IPS-18c (cell line): ENCODE results near the gene DPP6.

Experiments used
- H3K4me3 ChIP-seq: 2 replicates; pipeline ENCODE4 v1.7.0; 2013; ENCODE audit warnings: low read depth, mild to moderate bottlenecking, low read length, moderate library complexity; ENCODE audit not compliant: insufficient read depth
- H3K9me3 ChIP-seq: one replicate; pipeline ENCODE4 v1.6.1; 2013; ENCODE audit warnings: mild to moderate bottlenecking, low read length, moderate library complexity; ENCODE audit not compliant: control insufficient read depth, insufficient read depth

Gene DPP6

DNA sequence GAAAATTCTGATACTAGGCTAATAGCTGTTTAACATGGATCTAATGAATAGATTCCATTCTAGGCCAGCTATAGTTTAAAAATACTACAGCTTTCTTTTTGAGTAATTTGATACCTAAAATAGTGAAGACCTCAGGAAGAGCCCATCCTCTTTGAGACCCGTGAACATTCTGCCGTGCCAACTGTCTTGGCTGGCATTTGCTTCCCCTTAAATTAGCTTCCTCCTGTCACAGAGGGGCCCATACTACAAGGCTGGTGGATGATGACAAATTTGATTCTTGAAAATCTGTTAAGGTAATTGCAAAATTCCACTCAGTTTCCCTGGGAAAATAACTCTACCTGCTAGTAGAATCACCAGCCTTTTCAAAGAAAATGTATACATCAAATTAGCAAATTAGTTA lies 385.0 kb downstream of the DPP6 start:
- no peaks in the 10 kb centered on the region for H3K9me3 ChIP-seq

GRCh38 chr7:154438571-154439367 lies 386.6 kb downstream of the DPP6 start:
- Histone ChIP-seq H3K4me3 (no peak overlapping the region), H3K9me3 (no peaks in the 10 kb centered on the region)

More for the DNA sequence above, 385.0 kb downstream of the DPP6 start:
- H3K4me3 ChIP-seq: no peak overlapping the region

DNA sequence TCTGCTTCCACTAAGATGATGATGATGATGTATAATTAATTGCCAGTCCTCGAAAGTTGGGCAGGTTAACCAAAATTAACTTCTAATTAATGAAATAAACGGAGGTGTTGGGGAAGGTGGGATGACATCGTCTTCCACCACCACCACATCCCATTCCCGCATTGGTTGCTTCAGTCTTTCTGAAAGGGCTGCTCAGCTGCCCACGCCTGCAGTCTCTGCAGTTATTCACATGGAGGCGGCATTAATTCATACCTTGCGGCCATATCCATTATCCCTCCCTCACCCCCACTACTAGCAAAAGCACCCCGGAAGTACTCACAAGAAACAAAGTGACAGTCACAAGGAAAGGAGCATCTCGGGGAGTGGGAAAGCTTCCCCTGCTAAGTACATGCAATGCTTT lies 387.9 kb downstream of the DPP6 start:
- Histone ChIP-seq H3K4me3 (no peak overlapping the region), H3K9me3 (no peaks in the 10 kb centered on the region)

GRCh38 chr7:154440651-154441050 lies 388.5 kb downstream of the DPP6 start:
- no peak overlapping the region for H3K4me3 ChIP-seq
- H3K9me3 ChIP-seq: no peaks in the 10 kb centered on the region

- H3K4me3 ChIP-seq: no peak overlapping the region
- H3K9me3 ChIP-seq: no peaks in the 10 kb centered on the region
Measured at GRCh38 chr7:154441811-154442210, 389.6 kb downstream of the DPP6 start.

- Histone ChIP-seq H3K4me3 (no peak overlapping the region), H3K9me3 (no peaks in the 10 kb centered on the region)
Measured at GRCh38 chr7:154442939-154443338, 390.7 kb downstream of the DPP6 start.

- Histone ChIP-seq H3K4me3 (no peak overlapping the region), H3K9me3 (no peaks in the 10 kb centered on the region)
Measured at GRCh38 chr7:154450451-154450850, 398.3 kb downstream of the DPP6 start.

DNA sequence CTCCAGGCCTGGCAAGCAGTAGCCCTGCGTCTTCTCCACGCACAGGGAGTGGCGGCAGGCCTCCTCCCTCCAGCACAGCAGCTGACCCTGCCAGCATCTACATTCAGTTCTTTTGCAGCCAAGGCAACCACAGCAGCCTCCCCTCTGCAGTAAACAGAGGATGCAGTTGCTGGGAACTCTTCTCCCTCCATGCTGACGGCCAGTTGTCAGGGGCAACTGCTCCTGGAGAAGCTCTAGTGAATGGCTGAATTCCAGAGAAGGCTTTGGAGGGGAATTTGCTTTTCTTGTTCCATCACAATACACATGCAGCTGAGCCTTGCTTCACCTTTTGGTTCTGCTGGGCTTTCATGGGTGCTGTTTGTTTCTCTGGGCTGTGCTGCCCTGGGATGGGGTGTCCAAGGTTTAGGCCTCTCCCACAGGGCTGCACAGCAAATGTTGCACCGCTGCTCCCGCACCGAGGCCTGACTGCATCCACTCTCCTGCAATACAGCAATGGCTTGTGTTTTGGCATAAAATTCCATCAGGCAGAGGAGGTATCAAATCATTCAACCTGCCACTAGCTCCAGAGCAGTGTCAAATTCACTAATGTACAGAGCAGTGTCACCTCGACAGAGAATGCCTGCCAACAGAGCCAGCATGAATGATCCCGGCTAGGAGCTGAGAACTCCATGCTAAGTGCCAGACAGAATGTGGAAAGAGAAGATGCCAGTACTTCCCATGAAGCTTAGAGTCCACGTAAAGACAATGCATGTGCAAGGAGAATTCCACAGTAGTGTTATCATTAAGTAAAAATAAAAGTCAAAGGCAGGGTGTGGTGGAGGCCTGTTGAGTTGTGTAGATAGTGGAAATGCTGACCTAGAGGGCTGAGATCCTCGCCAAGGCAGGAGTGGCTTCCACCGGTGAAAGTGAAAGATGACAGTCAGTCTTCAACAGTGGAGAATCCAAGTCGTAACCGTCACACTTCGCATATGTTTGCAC lies 399.6 kb downstream of the DPP6 start:
- no peak overlapping the region for H3K4me3 ChIP-seq
- H3K9me3 ChIP-seq: no peaks in the 10 kb centered on the region

DNA sequence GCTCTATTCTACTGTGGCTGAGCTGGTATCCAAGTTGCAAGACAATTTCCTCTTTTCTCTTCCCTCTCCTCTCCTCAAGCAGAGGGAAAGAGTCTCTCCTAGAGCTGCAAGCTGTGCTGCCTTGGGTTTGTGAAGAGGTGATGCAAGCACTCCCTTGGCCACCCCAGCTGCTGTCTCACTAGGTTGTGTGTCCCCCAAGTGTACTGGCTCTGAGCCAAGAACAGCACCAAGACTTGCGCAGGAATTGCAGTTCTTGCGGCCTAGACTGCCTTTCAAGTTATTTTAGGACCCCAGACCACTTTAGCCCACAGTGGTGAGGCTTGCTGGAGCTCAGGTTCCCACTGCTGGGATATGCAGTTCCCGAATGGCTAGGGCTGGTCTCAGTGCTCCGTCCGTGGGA lies 411.6 kb downstream of the DPP6 start:
- no peaks in the 10 kb centered on the region for H3K9me3 ChIP-seq
- H3K4me3 ChIP-seq: no peak overlapping the region

- H3K4me3 ChIP-seq: no peak overlapping the region
Measured at GRCh38 chr7:154469652-154470051, 417.5 kb downstream of the DPP6 start.

GRCh38 chr7:154472343-154472742 lies 420.1 kb downstream of the DPP6 start:
- Histone ChIP-seq H3K9me3 (no peaks in the 10 kb centered on the region), H3K4me3 (no peak overlapping the region)

More at GRCh38 chr7:154469652-154470051, 417.5 kb downstream of the DPP6 start:
- H3K9me3 ChIP-seq: no peaks in the 10 kb centered on the region

- Histone ChIP-seq H3K9me3 (no peaks in the 10 kb centered on the region), H3K4me3 (no peak overlapping the region)
Measured at GRCh38 chr7:154473360-154473759, 421.2 kb downstream of the DPP6 start.

DNA sequence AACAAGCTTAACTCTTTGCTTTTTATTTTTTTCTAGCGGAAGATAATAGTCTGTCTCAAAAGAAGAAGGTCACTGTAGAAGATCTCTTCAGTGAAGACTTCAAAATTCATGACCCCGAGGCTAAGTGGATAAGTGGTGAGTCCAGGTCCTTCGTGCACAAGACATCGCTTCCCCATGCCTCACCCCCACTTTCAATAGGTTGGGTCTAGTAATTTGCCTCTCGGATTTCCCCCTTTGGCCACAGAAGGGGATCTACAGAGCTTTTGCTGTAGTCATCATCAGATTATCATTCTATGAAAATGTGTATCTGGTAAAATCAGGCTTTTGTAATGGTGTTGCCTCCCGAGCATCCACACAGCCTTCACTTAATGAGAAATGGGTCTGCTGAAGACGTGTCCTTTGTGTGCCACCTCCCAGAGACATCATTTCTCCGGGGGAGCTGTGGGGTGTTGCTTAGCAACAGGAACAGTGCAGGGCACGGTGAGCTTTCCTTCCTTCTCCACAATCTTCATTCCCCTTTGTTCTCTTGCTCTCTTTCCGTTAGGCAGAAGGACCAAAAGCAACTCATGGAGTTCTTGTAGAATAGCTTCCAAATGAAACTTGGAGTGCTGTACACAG lies 422.8 kb downstream of the DPP6 start:
- H3K4me3 ChIP-seq: no peak overlapping the region
- no peaks in the 10 kb centered on the region for H3K9me3 ChIP-seq

DNA sequence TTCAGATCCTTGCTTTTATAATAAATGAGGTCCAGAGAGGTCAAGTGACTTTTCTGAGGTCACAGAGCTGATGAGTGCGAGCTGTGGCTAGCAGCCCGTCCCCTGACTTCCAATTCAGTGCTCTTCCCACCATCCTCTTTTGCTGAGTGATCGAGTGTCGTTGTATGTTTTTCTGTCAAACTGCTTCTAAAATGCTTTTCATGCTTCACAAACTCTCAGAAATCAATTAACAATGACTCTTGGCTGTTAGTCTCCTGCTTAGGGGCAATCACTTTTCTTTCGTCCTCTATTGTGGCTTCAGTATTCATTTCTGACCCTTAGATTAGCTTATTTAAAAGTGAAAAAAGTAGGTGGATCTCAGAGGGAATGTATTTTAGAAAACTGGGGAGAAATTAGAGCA lies 423.7 kb downstream of the DPP6 start:
- no peaks in the 10 kb centered on the region for H3K9me3 ChIP-seq
- H3K4me3 ChIP-seq: no peak overlapping the region

DNA sequence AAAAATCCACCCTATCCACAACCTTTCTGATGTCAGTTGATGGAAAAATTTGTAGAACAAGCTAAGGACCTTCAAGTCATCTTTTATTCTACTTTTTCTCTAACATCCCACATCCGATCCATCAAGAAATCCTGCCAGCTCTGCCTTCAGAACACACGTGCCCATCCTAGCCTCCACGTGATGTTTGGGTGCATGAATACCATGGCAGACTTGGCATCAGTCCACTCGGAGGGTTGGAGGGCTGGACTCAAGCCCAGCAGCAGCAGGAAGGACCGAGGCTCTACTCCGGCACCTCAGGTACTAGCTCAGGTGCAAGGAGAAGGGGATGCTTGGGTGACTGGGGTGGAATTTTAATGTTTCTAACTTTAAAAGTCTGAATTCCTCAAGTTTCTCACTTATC lies 428.6 kb downstream of the DPP6 start:
- H3K9me3 ChIP-seq: no peaks in the 10 kb centered on the region
- no peak overlapping the region for H3K4me3 ChIP-seq

DNA sequence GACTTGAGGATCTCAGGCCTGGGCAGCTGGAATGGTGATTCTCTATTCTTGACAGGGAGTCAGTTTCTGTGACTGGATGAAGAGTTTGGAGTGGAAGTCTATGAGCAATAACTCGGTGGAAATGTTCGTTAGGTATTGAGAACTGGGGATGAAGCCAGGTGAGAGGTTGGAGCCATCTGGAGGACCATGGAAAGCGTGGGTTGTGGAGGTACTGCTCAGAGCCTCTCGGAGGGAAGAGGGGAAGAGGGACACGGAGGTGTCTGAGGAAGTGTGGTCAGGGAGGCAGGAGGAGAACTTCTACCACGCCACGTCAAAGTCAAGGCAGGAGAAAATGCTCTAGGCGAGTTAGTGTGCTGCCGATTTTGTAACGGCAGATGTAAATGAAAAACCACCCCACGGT lies 430.7 kb downstream of the DPP6 start:
- Histone ChIP-seq H3K4me3 (no peak overlapping the region), H3K9me3 (no peaks in the 10 kb centered on the region)

DNA sequence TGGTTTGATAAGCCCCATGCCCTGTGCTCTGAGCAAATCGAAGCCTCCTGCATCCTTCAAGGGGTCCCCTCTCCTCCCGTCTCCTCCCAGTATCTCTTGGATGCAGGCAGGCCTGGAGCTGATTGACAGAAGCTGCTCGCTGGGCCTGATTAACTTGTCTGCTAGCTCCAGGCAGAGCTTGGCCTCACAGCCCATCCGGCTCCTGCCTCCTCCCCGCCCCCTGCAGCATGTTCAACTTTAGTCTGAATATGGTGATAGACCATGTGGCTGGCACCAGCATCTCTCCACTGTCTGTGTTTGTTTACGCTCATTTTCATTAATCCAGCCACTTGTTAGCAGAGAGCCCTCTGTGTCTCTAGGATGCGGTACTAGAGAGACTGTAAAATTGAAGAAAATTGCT lies 432.2 kb downstream of the DPP6 start:
- no peak overlapping the region for H3K4me3 ChIP-seq
- H3K9me3 ChIP-seq: no peaks in the 10 kb centered on the region

GRCh38 chr7:154484943-154485342 lies 432.7 kb downstream of the DPP6 start:
- no peak overlapping the region for H3K4me3 ChIP-seq
- H3K9me3 ChIP-seq: no peaks in the 10 kb centered on the region
